Medulla oblongata (tissue), 1 donor: ENCODE data around the gene SLC2A2.
"Not testable (repeated sequence)": the region's sequence is repeated elsewhere in the genome, so short reads cannot be mapped to it uniquely, and the experiment has no call there.

Experiments
- DNase-seq: peaks from one replicate; pipeline ENCODE4 v3.0.0-alpha.2; 2015; ENCODE audit errors: extremely low spot score

SLC2A2 gene

GRCh38 chr3:170988378-170988777 lies 38.1 kb downstream of the SLC2A2 start:
- no peak for DNase-seq

DNA sequence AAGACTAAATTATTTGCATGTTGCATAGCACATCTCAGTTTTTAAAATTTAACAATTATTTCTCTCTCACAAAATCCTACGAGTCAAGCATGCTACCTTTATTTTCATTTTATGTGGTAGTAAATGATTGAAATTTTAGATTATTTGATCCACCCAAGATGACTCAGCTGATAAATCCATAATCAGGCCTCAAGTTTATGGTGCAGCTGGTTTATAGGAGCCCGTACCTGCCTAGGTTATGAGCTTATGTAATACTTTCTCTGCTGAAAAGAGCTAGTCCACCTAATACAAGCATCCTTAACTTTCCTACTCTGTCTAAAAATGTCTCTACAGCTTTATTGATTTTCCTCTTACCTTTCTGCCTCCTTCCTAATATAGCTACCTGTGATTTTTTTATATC lies 41.2 kb downstream of the SLC2A2 start:
- DNase-seq = no peak

GRCh38 chr3:170982733-170983132 lies 43.8 kb downstream of the SLC2A2 start:
- DNase-seq = no peak

DNA sequence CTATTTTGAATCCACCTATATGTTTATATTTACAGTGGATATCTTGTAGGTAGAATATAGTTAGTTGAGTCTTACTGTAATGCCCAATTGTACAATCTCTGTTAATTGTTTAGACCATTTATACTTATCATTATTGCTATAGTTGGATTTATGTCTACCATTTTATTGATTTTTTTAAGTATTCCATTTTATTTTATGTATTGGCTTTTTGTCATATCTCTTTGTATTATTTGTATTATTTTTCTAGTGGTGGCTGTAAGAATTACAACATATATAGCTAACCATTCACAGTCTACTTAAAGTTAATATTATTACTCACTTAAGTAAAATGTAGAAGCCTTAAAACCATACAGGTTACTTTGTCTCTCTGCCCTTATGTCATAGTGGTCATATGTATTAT lies 46.1 kb downstream of the SLC2A2 start:
- DNase-seq = no peak

- no peak for DNase-seq
These were observed 48.4 kb downstream of the SLC2A2 start for GRCh38 chr3:170977949-170978745.

DNA sequence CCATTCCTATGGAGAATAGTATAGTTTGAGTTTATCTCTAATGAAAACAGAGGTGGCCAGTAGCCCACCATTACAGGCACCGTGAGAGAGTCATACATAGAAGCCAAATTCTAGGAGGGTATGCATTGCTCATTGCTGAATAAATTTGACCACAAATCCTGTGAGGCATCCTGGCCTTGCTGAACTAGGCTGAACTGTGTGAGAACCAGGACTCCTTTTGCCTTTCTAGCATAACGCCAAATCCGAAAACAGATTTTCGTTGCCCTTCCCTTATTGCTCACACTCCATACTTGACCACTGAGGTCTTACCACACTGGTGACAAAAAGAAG lies 50.4 kb downstream of the SLC2A2 start:
- no peak for DNase-seq

DNA sequence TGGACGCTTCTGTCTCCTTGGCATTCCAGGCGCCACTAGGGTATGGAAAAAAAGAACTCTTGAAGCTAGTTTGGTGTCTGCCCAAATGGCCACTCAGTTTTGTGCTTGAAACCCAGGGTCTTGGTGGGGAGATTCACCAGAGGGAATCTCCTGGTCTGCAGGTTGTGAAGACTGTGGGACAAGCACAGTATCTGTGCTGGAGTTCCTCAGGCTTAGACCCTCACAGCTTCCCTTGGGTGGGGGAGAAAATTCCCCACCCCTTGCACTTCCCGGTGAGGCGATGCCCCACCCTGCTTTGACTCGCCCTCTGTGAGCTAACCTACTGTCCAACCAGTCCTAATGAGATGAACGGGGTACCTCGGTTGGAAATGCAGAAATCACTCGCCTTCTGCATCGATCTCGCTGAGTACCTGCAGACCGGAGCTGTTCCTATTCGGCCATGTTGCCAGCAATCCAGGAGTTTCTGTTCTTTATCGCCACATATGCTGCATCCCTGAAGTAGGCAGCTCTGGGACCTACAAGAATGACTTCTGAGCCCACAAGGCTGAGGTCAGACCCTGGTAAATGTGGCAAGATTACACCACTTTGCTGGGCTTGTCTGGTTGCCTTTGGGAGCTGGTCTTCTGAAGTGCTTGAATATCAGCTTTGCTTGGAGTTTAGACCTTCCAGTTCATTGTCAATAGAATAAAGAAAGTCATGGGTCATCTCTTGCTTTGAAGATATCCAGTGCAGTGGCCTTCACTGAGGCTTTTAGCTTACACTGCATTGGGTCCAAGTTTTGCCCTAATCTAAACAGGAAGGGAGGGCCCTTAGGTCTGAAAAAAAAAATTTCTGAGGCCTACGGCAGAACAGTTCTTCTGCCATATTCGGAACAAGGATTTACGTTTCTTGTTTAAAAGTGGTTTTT lies 51.0 kb downstream of the SLC2A2 start:
- no peak for DNase-seq

GRCh38 chr3:170974872-170975271 lies 51.6 kb downstream of the SLC2A2 start:
- no peak for DNase-seq

DNA sequence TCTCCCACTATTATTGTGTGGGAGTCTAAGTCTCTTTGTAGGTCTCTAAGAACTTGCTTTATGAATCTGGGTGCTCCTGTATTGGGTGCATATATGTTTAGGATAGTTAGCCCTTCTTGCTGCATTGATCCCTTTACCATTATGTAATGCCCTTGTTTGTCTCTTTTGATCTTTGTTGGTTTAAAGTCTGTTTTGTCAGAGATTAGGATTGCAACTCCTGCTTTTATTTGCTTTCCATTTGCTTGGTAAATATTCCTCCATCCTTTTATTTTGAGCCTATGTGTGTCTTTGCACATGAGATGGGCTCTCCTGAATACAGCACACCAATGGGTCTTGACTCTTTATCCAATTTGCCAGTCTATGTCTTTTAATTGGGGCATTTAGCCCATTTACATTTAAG lies 53.6 kb downstream of the SLC2A2 start:
- not testable (repeated sequence) for DNase-seq

DNA sequence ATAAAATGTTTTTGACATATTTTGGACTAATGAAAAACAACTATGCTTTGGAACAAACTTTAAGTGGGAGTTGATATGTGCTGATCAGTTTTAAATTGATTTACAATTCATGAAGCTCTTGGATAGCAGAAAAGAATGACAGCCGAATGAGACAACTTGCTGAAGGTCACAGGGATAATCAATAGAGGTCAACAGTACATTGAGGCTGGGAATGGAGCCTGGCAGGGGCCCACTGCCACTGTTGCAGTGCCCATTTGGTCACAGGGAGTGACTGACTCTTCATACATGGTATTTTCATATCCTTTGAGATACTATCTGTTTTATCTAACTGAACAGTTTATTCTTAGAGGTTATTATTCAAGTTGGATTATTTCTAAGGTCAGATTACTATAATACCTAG lies 59.4 kb downstream of the SLC2A2 start:
- no peak for DNase-seq

- no peak for DNase-seq
These were observed 60.0 kb downstream of the SLC2A2 start for GRCh38 chr3:170966495-170966894.

- DNase-seq = no peak
These were observed 64.1 kb downstream of the SLC2A2 start for GRCh38 chr3:170962411-170962810.

DNA sequence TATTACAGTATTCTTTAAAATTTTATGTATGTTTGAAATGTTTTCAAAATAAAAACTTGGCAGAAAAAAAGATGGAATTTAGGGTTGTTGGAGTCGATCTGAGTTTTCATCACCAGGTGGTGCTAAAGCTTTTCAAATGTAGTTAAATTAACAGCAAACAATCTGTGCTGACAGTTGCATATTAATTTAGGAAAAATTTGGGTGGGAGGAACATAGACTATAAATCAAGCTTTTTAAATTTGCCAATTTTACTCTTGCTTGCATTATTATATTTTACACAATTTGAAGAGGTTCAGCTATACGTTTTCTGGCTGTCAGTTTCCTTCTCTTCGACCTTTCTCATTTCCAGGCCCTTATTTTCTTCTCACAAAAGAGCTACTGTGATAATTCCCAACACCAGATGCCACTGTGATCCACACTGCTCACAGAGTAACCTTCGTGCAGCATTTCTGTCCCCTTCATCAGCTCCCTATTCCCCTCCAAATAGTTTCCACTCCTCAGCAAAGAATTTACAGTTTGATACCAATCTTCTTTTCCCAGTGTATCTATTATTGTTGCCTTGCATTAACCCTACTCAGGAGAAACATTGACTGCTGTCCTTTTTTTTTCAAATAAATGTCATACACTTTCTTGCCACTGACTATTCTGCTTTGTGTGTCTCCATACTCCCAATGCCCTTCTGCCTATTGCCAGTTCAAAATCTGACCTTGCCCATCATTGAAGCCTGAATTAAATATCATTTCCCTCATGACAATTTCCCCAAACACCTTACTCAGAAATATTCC lies 64.7 kb downstream of the SLC2A2 start:
- peak; percentile 92 for DNase-seq

DNA sequence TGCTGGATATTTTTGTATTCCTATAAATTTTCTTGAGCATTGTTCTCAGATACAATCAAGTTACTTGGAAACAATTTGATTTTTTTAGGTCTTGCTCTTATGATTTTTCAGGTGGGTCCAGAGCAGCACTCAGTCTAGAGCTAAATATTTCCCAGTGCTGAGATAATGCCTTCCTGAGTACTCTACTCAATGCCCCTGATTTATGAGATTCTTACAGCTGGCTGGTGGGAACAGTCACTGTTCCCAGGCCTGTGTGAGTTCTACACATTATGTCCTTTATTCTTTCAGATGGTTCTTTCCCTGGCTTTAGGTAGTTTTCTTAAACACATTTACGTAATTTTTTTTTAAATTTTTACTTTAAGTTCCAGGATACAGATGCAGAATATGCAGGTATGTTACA lies 67.1 kb downstream of the SLC2A2 start:
- no peak for DNase-seq

- DNase-seq = no peak
These were observed 69.9 kb downstream of the SLC2A2 start for GRCh38 chr3:170956647-170957046.

DNA sequence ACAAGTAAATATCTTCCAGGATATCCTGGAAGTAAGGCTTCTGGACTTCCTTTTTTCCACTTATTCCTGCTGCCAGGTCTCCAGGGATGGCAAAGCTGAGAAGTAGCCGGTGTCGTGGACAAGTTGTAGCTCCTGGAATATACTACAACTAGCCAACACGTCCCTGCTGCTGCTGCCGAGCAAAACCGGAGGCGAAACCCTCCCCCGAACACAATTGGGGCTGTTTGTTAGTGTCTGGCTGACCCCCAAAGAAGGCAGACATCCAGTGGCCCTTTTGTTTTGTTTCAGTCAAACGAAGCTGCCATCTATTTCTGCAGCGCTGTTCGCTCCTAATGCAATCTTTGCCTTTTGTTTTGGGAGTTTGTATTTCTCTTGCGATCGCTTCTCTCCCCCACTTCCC lies 72.8 kb downstream of the SLC2A2 start:
- DNase-seq = peak; percentile 64

DNA sequence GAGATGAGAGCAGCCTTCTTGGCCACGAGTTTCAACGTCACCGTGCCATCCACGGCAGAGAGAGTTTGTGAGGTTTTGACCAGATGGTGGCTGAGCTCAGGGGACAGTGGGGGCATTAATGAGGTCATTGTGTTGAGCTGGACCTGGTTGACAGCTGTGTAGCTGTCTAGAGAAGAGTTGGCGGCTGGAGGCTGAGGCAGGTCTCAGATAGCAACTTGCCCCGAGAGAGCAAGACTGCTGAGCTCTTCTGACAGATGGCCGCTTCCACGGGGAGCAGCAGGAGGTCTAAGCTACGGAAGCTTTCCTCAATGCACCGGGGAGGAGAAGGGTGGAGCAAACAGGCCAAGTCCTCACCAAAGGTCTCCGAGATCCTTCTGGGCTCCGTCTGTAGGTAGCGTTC lies 73.3 kb downstream of the SLC2A2 start:
- peak; percentile 42 for DNase-seq

GRCh38 chr3:170949211-170949610 lies 77.3 kb downstream of the SLC2A2 start:
- DNase-seq = no peak

DNA sequence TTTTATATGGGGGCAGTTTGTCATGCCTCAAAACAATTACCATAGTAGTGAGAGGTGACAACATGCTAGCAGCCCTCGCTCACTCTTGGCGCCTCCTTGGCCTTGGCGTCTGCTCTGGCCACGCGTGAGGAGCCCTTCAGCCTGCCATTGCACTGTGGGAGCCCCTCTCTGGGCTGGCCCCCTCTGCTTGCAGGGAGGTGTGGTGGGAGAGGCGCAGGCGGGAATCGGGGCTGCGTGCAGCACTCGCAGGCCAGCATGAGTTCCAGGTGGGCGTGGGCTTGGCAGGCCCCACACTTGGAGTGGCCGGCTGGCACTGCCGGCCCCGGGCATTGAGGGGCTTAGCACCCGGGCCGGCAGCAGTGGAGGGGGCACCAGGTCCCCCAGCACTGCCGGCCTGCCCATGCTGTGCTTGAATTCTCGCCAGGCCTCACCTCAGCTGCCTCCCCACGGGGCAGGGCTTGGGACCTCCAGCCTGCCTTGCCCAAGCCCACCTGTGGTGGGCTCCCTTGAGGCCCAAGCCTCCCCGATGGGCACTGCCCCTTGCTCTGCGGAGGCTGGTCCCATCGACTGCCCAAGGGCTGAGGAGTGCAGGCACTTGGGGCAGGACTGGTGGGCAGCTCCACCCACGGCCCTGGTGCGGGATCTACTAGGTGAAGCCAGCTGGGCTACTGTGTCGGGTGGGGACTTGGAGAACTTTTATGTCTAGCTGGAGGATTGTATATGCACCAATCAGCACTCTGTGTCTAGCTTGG lies 79.3 kb downstream of the SLC2A2 start:
- DNase-seq = no peak
